ACHN (cell line): Measurements from ENCODE around the gene FBXL16.

ENCODE experiments used
- DNase-seq: peaks from one replicate; pipeline ENCODE4 v3.0.0-alpha.2; 2015
- in situ Hi-C: cut with HindIII; loops from 2 replicates; pipeline ENCODE4 v1.10.0; 2017; ENCODE audit warnings: low sequenced_read_pairs, low pct_ligation_motif_present, low pct_unique_long_range_greater_than_20kb

The FBXL16 gene

GRCh38 chr16:736936-737481 is 31.4 kb upstream of the FBXL16 start:
- no peak for DNase-seq
- in situ Hi-C loops, result no loop called here

GRCh38 chr16:735982-736453 is 30.4 kb upstream of the FBXL16 start:
- no peak for DNase-seq
- in situ Hi-C loops, result no loop called here

- in situ Hi-C loops, result no loop called here
- no peak for DNase-seq
These were observed 29.6 kb upstream of the FBXL16 start for GRCh38 chr16:734981-735881.

GRCh38 chr16:734208-734980 is 28.8 kb upstream of the FBXL16 start:
- in situ Hi-C loops, result no loop called here
- DNase-seq, result no peak

GRCh38 chr16:733382-734207 is 28.0 kb upstream of the FBXL16 start:
- in situ Hi-C loops, result no loop called here
- DNase-seq, result peak; percentile 38

- in situ Hi-C loops, result no loop called here
- peak; percentile 52 for DNase-seq
These were observed 27.3 kb upstream of the FBXL16 start for GRCh38 chr16:732936-733335.

- in situ Hi-C loops, result no loop called here
- no peak for DNase-seq
These were observed 26.7 kb upstream of the FBXL16 start for GRCh38 chr16:732332-732731.

GRCh38 chr16:730666-731509 is 25.3 kb upstream of the FBXL16 start:
- in situ Hi-C loops, result no loop called here

GRCh38 chr16:729768-730665 is 24.4 kb upstream of the FBXL16 start:
- in situ Hi-C loops, result no loop called here
- DNase-seq, result no peak

More at GRCh38 chr16:730666-731509, 25.3 kb upstream of the FBXL16 start:
- DNase-seq, result no peak

- DNase-seq, result no peak
- in situ Hi-C loops, result no loop called here
These were observed 23.5 kb upstream of the FBXL16 start for GRCh38 chr16:728890-729744.

GRCh38 chr16:728131-728889 is 22.7 kb upstream of the FBXL16 start:
- in situ Hi-C loops, result no loop called here
- DNase-seq, result peak; percentile 91

GRCh38 chr16:727291-727977 is 21.8 kb upstream of the FBXL16 start:
- in situ Hi-C loops, result no loop called here
- no peak for DNase-seq

- DNase-seq, result peak; percentile 71
- in situ Hi-C loops, result no loop called here
These were observed 21.1 kb upstream of the FBXL16 start, which contains the start of the genes CCDC78 and HAGHL for GRCh38 chr16:726438-727290. CCDC78 (minus strand) TSS chr16:726443; CDS start chr16:726367, 76 bp downstream. HAGHL (plus strand) TSS chr16:727106; CDS start chr16:727510, 404 bp downstream.

- in situ Hi-C loops, result no loop called here
- DNase-seq, result no peak
These were observed 20.5 kb upstream of the FBXL16 start for GRCh38 chr16:726188-726437.
